ENCODE results near the gene SPDYE3. TPM values are rescaled to one million over a fixed set of nuclear protein-coding genes. Genes with fewer than 3 reads are reported as not detected.

Gene SPDYE3
- total RNA-seq, 1 experiment from 2014 or later, result not detected

- Mint-ChIP-seq H3K27me3 (ENCODE audit: low read depth) (no peaks in the 10 kb centered on the region), H3K4me1 (no peaks in the 10 kb centered on the region), H3K27ac (no peak overlapping the region), H3K4me3 (no peak overlapping the region), H3K36me3 (peaks cover 68% of the 10 kb centered on the region), H3K9me3 (no peaks in the 10 kb centered on the region)
- DNase-seq (ENCODE audit: low spot score) (no peak), ATAC-seq (no peak)
- ChIA-PET CTCF (interaction anchor here (1.4 kb wide), 1 partner anchor 49 kb away, joined by 4 read pairs; no protein-coding TSS in a partner anchor), POLR2A (no interaction called here)
- TF ChIP-seq ZNF138 (CRISPR knock-in tag; conservative IDR thresholded peaks at IDR 0.05) (no peak), NFE2L1 (CRISPR knock-in tag; IDR thresholded peaks at IDR 0.05) (no peak), ZNF423 (CRISPR knock-in tag; IDR thresholded peaks at IDR 0.05) (no peak), NR2C2 (CRISPR knock-in tag; IDR thresholded peaks at IDR 0.05) (no peak), HMGA2 (CRISPR knock-in tag; IDR thresholded peaks at IDR 0.05) (no peak), ZNF232 (CRISPR knock-in tag; IDR thresholded peaks at IDR 0.05) (no peak), CBFB (CRISPR knock-in tag; IDR thresholded peaks at IDR 0.05; ENCODE audit: low read depth) (no peak), ZNF416 (CRISPR knock-in tag; IDR thresholded peaks at IDR 0.05) (no peak), ATF3 (CRISPR knock-in tag; conservative IDR thresholded peaks at IDR 0.05) (no peak), MAX (CRISPR knock-in tag; IDR thresholded peaks at IDR 0.05) (no peak), ETV6 (CRISPR knock-in tag; IDR thresholded peaks at IDR 0.05) (no peak), STAT6 (CRISPR knock-in tag; conservative IDR thresholded peaks at IDR 0.05; ENCODE audit: low read depth) (no peak)
These were observed 51.3 kb downstream of the SPDYE3 start for GRCh38 chr7:100358857-100359212.

- Mint-ChIP-seq H3K4me1 (no peaks in the 10 kb centered on the region), H3K4me3 (no peak overlapping the region), H3K27ac (no peak overlapping the region; the same call in 1 of the 2 replicates), H3K36me3 (peaks cover 69% of the 10 kb centered on the region), H3K9me3 (no peaks in the 10 kb centered on the region), H3K27me3 (ENCODE audit: low read depth) (no peaks in the 10 kb centered on the region)
- CTCF ChIA-PET, result interaction anchor here (1.4 kb wide), 1 partner anchor 10 kb away, joined by 3 read pairs; no protein-coding TSS in a partner anchor
- DNase-seq (ENCODE audit: low spot score) (no peak), ATAC-seq (no peak)
- POLR2A ChIA-PET, result no interaction called here
- no peak for TF ChIP-seq ZNF512 (CRISPR knock-in tag; IDR thresholded peaks at IDR 0.05; ENCODE audit: borderline replicate concordance)
- no peak for TF ChIP-seq PRDM15 (CRISPR knock-in tag; IDR thresholded peaks at IDR 0.05)
- TF ChIP-seq SP1 (CRISPR knock-in tag; conservative IDR thresholded peaks at IDR 0.05), result no peak
- TF ChIP-seq AR (CRISPR knock-in tag; IDR thresholded peaks at IDR 0.05), result no peak
- no peak for TF ChIP-seq ZMAT4 (CRISPR knock-in tag; IDR thresholded peaks at IDR 0.05)
- TF ChIP-seq PREB (CRISPR knock-in tag; IDR thresholded peaks at IDR 0.05; ENCODE audit: borderline replicate concordance), result no peak
- no peak for TF ChIP-seq OVOL2 (CRISPR knock-in tag; IDR thresholded peaks at IDR 0.05; ENCODE audit: borderline replicate concordance)
- TF ChIP-seq USF1 (CRISPR knock-in tag; IDR thresholded peaks at IDR 0.05), result no peak
- TF ChIP-seq FOXJ3 (CRISPR knock-in tag; IDR thresholded peaks at IDR 0.05; ENCODE audit: borderline replicate concordance), result no peak
These were observed 52.8 kb downstream of the SPDYE3 start for GRCh38 chr7:100360135-100360854.
